Left lung (tissue), 10 donors: Measurements from ENCODE around the gene SET. TPM values are rescaled to one million over a fixed set of nuclear protein-coding genes. Genes with fewer than 3 reads are reported as not detected.
"Not testable (repeated sequence)": the region's sequence is repeated elsewhere in the genome, so short reads cannot be mapped to it uniquely, and the experiment has no call there.

Experiments
- ATAC-seq: fragments of 200-7000 bp; cut with Tn5 transposase; one replicate; pipeline ENCODE4 v1.9.1; 2020; ENCODE audit warnings: moderate library complexity
- DNase-seq, 4 donors: peaks; one replicate each; pipeline ENCODE4 v3.0.0-alpha.2; 2013 to 2020
- H3K27ac ChIP-seq, 2 donors: fragments of 200-600 bp; sonication (generic) in 1 of 2; one replicate each; pipeline versions ENCODE4 v1.5.0 to v1.8.0; 2020 to 2021
- H3K27me3 ChIP-seq, 2 donors: fragments of 200-600 bp; sonication (generic) in 1 of 2; one replicate each; pipeline versions ENCODE4 v1.5.0 to v1.8.0; 2020 to 2021
- H3K36me3 ChIP-seq, 2 donors: fragments of 200-600 bp; sonication (generic) in 1 of 2; one replicate each; pipeline versions ENCODE4 v1.5.0 to v1.8.0; 2020 to 2021
- H3K4me1 ChIP-seq, 2 donors: fragments of 200-600 bp; one replicate each; pipeline ENCODE4 v1.8.0; 2021
- H3K4me3 ChIP-seq, 2 donors: fragments of 200-600 bp; sonication (generic) in 1 of 2; one replicate each; pipeline versions ENCODE4 v1.5.0 to v1.8.0; 2020 to 2021; ENCODE audit warnings: mild to moderate bottlenecking in 1 of 2
- H3K9me3 ChIP-seq, 2 donors: fragments of 200-600 bp; sonication (generic) in 1 of 2; one replicate each; pipeline versions ENCODE4 v1.5.0 to v1.8.0; 2020 to 2021
- intact Hi-C, 2 donors: fragments of 100-400 bp; cut with DNase I; formaldehyde crosslinking; loops; one replicate each; pipeline versions ENCODE4 v1.11.2 to v1.14.2; 2022
- polyA plus RNA-seq, 6 donors: library from polyadenylated mRNA; unstranded; fragments of 120-200 nt; gene quantifications; one replicate each; pipeline ENCODE4 v1.2.1, GENCODE V29; 2013; ENCODE audit not compliant: insufficient read length in 6 of 6
- total RNA-seq, 2 donors: library from RNA; stranded (reverse); fragmentation: NEBNext Ultra II Directional; extraction: Animal tissue kit (Norgen Biotek cat#: 25700); gene quantifications; one replicate each; pipeline ENCODE4 v1.2.1, GENCODE V29; 2021
- TF ChIP-seq, protein P1 (sequence below), 2 donors: fragments of 200-600 bp; sonication (generic) in 1 of 2; IDR thresholded peaks; one replicate each; pipeline versions ENCODE4 v1.5.0 to v1.8.0; 2021; ENCODE audit warnings: antibody characterized with exemption in 2 of 2
- donor health status: DM: no; HTN: yes; CAD: no.
- donor health status: DM: no; HTN: no; CAD: no.

The SET gene
- total and polyA plus RNA-seq, 8 donors, result 249 to 615 (median 536) TPM

DNA sequence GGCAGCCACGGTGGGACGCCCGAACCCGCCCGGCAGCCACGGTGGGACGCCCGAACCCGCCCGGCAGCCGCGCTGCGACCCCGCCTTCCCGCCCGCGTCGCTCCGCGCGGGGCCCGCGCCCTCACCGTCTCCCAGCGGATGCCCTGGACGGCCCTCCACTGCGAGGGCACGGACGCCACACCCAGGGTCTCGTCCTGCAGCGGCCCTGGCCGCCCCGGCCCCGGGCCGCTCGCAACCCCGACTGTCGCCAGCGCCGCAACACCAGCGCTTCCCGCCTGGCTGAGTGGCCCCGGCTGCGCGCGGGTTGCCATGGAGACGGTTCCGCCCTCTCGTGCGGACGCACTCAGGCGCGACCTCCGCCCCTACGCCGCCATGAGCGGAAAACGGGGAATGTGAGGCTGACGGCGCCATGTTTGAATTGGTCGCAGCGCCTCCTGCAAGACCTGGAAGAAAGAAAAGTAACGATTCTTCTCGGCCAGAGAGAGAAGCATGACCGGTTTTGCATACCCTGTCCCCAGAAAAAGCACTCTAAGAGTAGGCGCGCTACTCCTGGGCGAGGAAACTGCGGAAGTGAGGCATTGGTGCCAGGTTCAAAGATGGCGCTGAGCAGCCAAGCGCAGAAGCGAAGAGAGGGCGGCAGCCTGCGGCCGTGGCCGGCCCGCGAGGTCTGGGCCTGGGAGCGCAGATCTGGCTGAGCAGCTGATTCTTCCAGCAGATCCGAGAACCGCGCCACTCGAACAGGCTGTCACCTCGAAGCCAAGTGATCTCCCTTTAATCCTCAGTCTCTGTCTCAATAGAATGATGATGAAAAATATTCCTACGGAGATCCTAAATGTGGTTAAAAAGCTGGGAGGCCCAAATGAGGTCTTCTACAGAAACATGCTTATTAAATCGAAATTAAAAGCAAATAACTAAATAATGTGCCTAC is 32.3 kb upstream of the SET start, which contains the start of gene DYNC2I2:
Gene DYNC2I2, minus strand, starts transcription at position 432 of the 928 bp plus-strand sequence. Its CDS starts 121 bp downstream, at position 311.
- H3K4me1 ChIP-seq, result peaks cover 0 to 17% of the 10 kb centered on the region in 2 donors
- H3K9me3 ChIP-seq, result no peaks in the 10 kb centered on the region
- peak within 1 kb of the TSS; percentile 99 for H3K27ac ChIP-seq
- intact Hi-C loops, result no loop called here
- no peaks in the 10 kb centered on the region for H3K36me3 ChIP-seq
- TF ChIP-seq, protein P1, sequence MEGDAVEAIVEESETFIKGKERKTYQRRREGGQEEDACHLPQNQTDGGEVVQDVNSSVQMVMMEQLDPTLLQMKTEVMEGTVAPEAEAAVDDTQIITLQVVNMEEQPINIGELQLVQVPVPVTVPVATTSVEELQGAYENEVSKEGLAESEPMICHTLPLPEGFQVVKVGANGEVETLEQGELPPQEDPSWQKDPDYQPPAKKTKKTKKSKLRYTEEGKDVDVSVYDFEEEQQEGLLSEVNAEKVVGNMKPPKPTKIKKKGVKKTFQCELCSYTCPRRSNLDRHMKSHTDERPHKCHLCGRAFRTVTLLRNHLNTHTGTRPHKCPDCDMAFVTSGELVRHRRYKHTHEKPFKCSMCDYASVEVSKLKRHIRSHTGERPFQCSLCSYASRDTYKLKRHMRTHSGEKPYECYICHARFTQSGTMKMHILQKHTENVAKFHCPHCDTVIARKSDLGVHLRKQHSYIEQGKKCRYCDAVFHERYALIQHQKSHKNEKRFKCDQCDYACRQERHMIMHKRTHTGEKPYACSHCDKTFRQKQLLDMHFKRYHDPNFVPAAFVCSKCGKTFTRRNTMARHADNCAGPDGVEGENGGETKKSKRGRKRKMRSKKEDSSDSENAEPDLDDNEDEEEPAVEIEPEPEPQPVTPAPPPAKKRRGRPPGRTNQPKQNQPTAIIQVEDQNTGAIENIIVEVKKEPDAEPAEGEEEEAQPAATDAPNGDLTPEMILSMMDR (IDR thresholded peaks at IDR 0.05), result no peak
- H3K4me3 ChIP-seq, result peak within 1 kb of the TSS; percentile 64 to 65
- ATAC-seq (peak; percentile 99), DNase-seq (peak; percentile 97 to 99 (median 98))
- H3K27me3 ChIP-seq, result no peaks in the 10 kb centered on the region

DNA sequence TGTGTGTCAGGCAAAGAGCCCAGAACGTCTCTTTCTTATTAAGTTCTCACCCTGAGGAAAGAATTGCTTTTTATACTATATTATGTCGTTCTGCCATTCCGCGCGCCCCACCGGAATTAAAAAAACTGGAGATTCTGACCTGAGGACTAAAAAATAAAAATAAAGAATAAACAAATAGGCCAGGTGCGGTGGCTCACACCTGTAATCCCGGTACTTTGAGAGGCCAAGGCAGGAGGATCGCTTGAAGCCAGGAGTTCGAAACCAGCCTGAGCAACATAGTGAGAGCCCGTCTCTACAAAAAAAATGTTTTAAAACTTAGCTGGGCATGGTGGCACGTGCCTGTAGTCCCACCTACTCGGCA is 31.7 kb upstream of the SET start:
- Histone ChIP-seq H3K27ac (peak overlapping the region; percentile 99), H3K36me3 (no peaks in the 10 kb centered on the region), H3K4me3 (peak overlapping the region in 1 of 2 donors; percentile 64), H3K9me3 (no peaks in the 10 kb centered on the region), H3K27me3 (no peaks in the 10 kb centered on the region), H3K4me1 (peaks cover 0 to 17% of the 10 kb centered on the region in 2 donors)
- intact Hi-C loops, result no loop called here
- TF ChIP-seq, protein P1 (IDR thresholded peaks at IDR 0.05), result no peak
- no peak for ATAC-seq
- no peak for DNase-seq

DNA sequence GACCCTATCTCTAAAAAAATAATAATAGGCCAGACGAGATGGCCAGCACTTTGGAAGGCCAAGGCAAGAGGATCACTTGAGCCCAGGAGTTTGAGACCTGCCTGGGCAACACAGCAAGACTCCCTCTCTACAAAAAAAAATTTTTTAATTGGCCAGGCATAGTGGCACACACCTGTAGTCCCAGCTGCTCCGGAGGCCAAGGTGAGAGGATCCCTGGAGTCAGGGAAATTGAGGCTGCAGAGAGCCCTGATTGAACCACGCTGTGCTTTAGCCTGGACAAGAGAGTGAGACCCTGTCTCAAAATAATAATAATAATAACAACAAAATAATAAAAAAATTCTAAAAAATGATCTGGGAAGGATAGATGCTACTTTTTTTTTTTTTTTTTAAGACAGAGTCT is 31.2 kb upstream of the SET start:
- H3K9me3 ChIP-seq, result no peaks in the 10 kb centered on the region
- ATAC-seq (no peak), DNase-seq (no peak)
- H3K27ac ChIP-seq, result no peak overlapping the region
- H3K36me3 ChIP-seq, result no peaks in the 10 kb centered on the region
- intact Hi-C loops, result no loop called here
- H3K4me1 ChIP-seq, result peaks cover 0 to 17% of the 10 kb centered on the region in 2 donors
- H3K27me3 ChIP-seq, result no peaks in the 10 kb centered on the region
- TF ChIP-seq, protein P1 (IDR thresholded peaks at IDR 0.05), result no peak
- H3K4me3 ChIP-seq, result no peak overlapping the region

DNA sequence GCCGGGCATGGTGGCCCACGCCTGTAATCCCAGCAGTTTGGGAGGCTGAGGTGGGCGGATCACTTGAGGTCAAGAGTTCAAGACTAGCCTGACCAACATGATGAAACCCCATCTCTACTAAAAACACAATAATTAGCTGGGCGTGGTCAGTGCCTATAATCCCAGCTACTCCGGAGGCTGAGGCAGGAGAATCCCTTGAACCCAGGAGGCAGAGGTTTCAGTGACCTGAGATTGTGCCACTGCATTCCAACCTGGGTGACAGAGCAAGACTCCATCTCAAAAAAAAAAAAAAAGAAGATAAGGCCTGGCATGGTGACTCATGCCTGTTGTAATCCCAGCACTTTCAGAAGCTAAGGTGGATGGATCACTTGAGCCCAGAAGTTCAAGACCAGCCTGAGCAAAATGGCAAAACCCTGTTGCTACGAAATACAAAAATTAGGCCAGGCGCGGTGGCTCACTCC is 22.5 kb upstream of the SET start:
- H3K27ac ChIP-seq, H3K36me3 ChIP-seq, H3K27me3 ChIP-seq, H3K9me3 ChIP-seq, H3K4me3 ChIP-seq, DNase-seq, H3K4me1 ChIP-seq, ATAC-seq, intact Hi-C loops: not testable (repeated sequence)

DNA sequence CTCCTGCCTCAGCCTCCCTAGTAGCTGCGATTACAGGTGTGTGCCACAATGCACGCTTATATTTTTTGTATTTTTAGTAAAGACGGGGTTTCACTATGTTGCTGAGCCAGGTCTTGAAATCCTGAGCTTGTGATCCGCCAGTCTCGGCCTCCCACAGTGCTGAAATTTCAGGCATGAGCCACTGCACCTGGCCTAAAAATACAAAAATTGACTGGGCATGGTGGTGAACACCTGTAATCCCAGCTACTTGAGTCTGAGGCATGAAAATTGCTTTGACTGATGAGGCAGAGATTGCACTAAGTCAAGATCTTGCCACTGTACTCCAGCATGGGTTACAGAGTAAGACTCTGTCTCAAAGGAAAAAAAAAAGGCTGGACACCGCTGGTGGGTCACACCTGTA is 19.2 kb upstream of the SET start:
- no peaks in the 10 kb centered on the region for H3K9me3 ChIP-seq
- no peak overlapping the region for H3K4me3 ChIP-seq
- H3K27me3 ChIP-seq, result no peaks in the 10 kb centered on the region
- ATAC-seq (no peak), DNase-seq (no peak)
- TF ChIP-seq, protein P1 (IDR thresholded peaks at IDR 0.05), result no peak
- no peak overlapping the region for H3K27ac ChIP-seq
- peaks cover 0 to 5% of the 10 kb centered on the region in 2 donors for H3K4me1 ChIP-seq
- H3K36me3 ChIP-seq, result no peaks in the 10 kb centered on the region
- intact Hi-C loops, result no loop called here
